ENCODE measurements around the gene GBGT1.

GRCh38 chr9:133158695-133159094 is 5.0 kb downstream of the GBGT1 start:
- TF ChIP-seq, protein P1, sequence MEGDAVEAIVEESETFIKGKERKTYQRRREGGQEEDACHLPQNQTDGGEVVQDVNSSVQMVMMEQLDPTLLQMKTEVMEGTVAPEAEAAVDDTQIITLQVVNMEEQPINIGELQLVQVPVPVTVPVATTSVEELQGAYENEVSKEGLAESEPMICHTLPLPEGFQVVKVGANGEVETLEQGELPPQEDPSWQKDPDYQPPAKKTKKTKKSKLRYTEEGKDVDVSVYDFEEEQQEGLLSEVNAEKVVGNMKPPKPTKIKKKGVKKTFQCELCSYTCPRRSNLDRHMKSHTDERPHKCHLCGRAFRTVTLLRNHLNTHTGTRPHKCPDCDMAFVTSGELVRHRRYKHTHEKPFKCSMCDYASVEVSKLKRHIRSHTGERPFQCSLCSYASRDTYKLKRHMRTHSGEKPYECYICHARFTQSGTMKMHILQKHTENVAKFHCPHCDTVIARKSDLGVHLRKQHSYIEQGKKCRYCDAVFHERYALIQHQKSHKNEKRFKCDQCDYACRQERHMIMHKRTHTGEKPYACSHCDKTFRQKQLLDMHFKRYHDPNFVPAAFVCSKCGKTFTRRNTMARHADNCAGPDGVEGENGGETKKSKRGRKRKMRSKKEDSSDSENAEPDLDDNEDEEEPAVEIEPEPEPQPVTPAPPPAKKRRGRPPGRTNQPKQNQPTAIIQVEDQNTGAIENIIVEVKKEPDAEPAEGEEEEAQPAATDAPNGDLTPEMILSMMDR (IDR thresholded peaks at IDR 0.05): no peak
- no peak for TF ChIP-seq EP300 (IDR thresholded peaks at IDR 0.05)
